COLO668 (cell line): Measurements from ENCODE around the gene FBXO17.

Experiments
- DNase-seq: peaks from one replicate; lab custom pipeline; 2025; ENCODE audit not compliant: unreplicated experiment; lab: John Stamatoyannopoulos, UW

Gene FBXO17

DNA sequence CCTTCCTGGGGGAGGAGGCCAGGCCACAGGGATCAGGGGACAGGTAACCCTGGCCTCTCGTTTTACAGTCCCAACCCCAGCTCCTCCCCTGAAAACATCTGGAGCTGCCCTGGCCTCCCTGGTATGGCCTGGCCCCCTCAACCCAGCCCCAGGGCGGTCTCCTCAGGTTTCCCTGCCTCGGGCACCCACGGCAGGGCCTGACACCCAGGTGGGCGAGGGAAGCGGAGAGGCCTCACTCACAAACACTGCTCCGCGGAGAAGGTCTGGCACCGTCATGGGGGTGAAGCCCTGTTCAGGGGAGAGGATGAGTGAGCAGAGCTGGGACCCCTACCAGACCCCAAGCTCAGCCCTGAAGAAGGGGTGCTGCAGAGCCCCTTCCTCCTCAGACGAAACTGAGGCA, 57.0 kb downstream of the FBXO17 start:
- DNase-seq = no peak

DNA sequence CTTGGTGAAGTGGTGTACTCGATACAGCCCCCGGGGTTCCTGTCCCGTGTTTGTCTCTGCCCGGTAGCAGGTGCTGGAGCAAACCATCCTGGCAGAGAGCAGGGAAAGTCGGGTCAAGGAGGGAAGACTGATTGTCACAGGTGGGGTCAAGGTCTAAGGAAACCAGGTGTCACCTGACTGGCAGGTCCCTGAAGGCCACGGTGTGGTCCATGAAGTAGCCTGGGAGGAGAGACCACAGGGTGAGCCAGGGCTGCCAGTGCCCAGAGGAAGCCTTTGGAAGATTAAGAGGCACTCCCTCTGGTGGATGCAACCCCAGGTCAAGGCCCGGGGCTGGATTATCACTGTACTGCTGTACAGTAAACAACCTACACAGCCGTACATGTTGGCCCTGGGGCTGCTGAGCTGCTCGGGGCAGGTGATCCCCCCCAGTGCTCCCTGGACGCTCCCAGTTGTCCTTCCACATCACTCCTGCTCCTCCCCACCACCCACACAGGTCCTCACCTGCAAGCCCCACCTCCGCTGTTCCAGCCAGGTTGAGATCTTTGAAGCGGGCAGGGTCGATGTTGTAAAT, 57.5 kb downstream of the FBXO17 start:
- DNase-seq = peak; percentile 14

DNA sequence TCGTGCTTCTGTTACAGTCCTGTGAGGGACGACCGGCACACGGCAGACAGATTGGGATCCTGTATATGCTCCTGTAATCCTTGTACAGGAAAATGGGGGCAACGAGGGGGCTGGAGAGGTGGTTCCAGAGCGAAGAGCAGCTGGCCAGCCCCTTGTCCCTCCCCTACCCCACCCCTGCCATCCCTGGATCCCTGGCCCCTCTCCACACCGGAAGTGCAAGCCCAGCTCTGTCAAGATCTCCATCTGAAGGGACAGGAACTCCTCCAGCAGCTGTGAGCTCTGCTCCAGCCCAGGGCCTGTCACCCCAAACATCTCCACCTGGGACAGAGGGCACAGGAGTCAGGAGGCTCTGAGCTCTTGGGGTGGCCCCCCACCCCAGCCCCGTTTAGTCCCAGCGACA, 58.0 kb downstream of the FBXO17 start:
- DNase-seq = no peak

DNA sequence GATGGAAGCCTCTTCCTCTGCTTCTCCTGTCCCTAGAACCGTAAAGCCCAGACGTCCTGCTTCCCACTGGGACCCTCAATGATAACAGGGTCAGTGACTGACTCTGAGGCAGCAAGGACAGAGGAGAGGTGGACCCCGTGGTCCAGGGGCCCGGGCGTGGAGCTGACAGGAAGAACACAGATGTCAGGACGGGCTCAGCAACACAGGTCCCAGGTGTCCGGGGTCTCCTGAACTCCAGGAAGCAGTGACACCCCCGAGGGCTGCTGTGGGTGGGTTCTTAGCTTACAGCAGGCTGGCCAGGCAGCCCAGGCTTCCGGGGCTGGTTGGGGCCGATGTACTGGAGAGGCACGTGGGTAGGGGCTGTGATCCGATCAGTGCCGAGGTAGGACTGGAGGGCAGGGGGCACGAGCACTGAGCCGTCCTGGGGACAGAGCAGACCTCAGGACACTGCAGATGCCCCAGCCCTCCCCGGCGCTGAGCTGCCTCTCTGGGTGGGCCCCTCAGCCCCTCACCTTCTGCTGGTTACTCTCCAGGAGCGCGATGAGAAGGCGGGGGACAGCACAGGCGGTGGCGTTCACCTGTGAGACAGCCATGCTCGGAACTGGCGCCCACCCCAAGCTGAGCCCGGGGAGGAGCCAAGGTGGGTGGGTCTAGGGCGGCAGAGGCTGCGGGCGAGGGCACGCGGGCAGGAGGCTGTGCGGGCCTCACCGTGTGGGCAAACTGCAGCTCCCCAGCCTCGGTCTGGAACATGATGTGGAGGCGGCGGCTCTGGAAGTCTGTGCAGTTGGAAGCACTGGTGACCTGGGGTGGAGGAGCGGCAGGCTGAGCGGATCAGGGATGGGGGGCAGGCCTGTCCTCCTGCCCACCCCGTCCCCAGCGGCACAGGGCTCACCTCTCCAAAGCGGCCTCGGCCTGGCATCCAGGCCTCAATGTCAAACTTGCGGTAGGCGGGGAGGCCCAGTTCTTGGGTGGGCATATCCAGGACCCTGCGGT, 59.9 kb downstream of the FBXO17 start:
- no peak for DNase-seq

DNA sequence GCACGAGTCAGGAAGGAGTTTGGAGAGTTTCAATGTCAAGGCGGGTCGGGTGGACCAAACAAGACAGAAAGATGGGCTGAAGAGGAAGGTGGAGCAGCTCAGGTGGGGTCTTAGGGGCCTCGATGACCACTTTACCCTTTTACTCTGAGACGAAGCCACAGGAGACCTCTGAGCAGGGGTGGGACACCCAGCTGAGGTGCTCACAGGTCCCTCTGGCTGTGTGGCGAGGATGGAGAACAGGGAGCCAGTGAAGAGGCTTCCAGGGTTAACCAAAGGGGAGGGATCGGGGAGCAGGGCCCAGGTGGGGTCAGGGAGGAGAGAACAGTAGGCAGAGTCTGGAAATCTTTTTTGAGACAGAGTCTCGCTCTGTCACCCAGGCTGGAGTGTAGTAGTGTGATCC, 61.6 kb downstream of the FBXO17 start:
- no peak for DNase-seq

DNA sequence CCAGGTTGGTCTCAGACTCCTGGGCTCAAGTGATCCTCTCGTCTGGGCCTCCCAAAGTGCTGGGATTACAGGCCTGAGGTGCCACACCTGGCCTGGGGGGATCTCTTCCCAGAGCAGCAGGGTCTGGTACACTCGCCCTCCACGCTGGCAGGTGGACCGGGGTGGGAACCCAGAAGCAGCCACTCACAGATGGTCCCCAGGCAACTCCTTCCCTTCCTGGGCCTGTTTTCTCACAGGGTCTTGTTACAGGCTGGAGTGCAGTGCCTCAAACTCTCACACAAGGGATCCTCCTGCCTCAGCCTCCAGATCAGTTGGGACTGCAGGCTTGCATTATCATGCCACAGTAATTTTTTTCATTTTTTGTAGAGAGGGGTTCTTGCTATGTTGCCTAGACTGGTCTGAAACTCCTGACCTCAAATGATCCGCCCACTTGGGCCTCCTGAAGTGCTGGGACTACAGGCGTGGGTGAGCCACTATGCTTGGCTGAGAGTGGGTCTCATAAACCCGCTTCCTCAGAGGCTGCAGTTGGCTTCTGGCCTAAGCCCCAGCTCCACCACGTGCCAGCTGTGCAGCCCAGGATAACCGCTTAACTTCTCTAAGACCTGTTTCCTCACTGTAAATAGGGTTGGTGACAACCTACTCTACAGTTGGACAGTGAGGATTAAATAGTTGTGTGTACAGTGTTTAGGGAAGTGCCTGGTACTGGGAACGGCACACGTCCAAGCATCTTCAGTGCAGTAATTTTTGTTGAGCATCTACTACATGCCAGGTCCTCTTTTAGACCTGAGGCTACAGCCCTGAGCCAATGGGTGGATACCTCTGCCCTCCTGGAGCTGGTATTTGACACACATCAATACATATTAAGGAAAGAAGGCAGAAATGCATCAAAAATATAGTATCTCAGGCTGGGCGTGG, 62.7 kb downstream of the FBXO17 start:
- DNase-seq = no peak

DNA sequence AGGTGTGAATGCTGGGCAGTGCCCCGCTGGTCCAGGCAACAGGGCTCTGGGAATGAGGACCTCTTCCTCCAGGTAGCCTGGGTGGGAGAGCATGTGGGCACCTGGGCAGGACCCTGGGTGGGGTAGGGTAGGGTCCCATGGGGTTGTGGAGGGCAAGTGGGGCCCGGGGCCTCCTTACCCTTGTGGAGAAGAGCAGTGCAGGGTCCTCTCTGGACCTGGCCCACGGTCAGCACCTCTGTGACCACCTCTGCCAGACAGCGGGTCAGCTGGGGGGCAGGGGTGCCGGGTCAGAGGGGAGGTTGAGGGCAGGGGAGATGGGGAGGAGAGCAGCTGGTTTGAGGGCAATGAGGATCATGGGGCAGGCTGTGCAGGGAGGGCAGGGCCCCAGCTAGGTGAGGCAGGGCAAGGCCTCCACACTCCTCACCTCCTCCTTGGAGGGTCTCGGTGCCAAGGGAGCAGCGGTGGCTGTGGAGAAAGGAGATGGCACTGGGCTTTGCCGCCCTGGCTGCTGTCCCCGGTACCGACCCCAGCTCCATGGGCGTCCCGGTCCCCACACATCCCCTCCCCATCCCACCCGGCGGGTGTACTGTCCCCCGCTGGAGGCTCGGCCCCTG, 64.0 kb downstream of the FBXO17 start:
- DNase-seq = no peak

DNA sequence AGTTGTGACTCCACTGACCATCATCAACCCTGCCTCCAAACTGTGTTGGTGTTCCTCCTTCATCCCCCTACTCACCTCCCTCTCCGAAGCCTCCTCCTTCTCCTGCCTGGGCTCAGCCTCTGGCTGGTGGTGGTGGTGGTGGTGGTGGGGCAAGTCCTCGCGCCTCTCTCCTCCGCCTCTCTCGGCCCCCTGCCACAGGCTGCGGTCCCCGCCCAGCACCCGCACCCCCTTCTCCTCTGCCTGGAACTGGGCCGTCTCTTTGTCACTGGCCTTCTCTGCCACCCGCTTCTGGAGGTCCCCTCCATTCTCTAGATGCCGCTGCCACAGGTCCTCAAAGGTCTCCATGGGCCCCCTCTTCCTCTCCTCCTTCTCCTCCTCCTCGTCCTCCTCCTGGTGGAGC, 65.1 kb downstream of the FBXO17 start:
- DNase-seq = no peak

DNA sequence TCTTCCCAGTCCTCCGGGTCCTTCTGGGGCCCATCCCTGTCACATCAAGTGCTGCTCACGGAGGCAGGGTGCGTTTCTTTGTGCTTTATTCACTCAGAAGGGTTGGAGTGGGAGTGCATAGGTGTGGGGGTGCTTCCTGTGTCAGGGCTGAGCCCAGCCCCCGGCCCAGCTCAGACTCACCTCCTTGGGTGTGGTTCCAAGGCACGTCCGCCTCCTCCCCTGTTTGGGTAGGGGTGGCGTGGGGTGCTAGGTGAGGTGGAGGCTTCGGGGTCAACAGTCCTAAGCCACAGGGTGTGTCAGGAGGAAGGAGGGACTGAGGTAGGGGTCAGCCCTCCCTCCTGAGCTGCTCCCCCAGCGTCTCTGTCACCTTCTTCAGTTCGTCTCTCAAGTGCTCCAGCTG, 66.6 kb downstream of the FBXO17 start:
- DNase-seq = no peak

DNA sequence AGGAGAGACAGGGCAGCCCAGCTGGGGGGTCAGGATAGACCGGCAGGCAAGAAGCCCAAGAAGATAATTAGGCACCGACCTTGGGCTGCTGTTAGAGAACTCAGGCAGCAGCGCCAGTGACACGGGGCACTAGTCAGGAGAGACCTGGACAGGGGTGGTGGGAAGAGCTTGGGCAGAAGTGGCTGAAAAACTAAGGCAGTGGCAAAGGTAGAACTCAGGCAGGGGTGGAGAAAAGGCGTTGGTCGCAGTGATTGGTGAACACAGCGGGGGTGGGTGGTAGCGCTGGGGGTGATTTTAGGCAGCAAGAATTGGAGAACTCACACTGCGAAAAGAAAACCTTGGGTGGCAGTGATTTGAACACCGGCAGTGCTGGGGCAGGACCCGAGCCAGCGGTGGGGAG, 67.9 kb downstream of the FBXO17 start:
- no peak for DNase-seq

DNA sequence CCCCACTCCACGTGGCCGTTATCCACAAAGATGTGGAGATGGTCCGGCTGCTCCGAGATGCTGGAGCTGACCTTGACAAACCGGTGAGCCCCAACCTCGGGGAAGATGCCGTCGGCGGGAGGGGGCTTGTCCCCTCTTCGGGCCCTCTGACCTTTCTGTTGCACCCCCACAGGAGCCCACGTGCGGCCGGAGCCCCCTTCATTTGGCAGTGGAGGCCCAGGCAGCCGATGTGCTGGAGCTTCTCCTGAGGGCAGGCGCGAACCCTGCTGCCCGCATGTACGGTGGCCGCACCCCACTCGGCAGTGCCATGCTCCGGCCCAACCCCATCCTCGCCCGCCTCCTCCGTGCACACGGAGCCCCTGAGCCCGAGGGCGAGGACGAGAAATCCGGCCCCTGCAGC, 68.3 kb downstream of the FBXO17 start:
- no peak for DNase-seq

DNA sequence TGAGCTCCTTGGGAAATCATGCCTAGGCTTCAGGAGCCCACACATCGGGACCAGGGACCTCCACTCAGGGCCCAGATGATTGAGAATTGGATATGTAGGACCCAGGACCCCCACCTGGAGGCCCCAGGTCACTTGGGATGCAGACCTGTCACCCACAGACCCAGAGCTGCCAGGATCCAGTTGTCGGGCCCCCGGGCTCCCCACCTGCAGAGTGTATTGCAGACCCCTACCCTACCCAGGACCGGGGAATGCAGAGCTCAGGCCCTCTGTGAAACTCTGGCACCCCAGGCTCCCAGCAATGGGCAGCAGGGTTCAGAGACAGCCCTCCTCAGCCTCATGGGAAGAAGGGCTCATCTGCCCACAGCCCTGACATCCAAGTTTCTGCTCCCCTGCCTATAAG, 69.9 kb downstream of the FBXO17 start:
- no peak for DNase-seq

DNA sequence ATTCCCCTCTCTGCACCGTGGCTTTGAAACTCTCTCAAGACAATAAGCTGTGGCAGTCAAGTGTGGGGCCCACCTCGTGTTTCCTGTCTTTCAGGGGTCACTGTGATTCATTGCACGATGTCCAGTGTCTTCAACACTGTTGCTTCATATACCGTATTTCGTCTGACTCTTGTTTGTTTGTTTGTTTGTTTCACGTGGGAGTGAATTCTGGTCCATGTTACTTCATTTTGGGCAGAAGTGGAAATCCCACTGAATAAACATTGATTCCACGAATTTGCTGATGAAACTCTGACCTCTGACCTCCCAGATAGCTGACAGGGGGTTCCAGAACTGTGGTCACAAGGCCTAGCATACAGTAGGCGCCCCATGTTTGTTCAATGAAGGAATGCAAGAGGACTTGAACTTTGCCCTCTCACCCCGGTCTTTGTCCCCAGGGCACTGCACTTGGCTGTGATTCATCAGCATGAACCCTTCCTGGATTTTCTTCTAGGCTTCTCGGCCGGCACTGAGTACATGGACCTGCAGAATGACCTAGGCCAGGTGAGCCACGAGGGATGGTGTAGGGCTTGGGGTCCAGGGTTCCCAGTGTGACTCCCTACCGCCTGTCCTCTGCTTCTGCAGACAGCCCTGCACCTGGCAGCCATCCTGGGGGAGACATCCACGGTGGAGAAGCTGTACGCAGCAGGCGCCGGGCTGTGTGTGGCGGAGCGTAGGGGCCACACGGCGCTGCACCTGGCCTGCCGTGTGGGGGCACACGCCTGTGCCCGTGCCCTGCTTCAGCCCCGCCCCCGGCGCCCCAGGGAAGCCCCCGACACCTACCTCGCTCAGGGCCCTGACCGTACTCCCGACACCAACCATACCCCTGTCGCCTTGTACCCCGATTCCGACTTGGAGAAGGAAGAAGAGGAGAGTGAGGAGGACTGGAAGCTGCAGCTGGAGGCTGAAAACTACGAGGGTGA, 70.7 kb downstream of the FBXO17 start:
- DNase-seq = no peak

DNA sequence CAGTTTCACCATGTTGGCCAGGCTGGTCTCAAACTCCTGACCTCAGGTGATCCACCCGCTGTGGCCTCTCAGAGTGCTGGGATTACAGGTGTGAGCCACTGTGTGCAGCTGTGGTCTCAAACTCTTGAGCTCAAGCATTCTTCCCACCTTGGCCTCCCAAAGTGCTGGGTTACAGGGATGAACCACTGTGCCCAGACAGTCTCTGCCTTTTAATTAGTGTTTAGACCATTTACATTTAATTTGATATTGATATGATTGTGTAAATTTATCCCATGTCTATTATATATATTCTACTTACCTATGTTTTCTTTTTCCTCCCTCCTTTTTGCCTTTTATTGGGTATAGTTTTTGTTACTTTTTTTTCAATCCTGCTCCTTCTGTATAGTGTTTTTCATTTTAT, 73.9 kb downstream of the FBXO17 start:
- no peak for DNase-seq

DNA sequence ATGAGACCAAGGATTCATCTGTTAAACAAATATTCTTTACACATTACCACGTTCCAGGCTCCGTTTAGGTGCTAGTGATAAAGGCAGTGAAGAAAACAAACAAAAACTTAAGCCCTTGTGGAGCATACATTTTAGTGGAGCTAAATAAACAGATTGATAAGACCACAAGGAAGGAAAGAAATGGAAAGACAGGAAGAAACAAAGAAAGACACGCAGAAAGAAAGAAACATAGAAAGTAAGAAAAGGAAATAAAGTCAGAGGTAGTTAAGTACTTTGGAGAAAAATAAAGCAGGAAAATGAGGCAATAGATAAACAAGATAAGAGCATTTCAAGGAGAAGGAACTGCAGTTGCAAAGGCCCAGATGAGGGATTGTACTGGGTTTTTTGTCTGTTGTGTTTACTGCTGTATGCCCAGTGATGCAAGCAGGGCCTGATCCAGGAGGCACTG, 74.8 kb downstream of the FBXO17 start:
- DNase-seq = no peak

DNA sequence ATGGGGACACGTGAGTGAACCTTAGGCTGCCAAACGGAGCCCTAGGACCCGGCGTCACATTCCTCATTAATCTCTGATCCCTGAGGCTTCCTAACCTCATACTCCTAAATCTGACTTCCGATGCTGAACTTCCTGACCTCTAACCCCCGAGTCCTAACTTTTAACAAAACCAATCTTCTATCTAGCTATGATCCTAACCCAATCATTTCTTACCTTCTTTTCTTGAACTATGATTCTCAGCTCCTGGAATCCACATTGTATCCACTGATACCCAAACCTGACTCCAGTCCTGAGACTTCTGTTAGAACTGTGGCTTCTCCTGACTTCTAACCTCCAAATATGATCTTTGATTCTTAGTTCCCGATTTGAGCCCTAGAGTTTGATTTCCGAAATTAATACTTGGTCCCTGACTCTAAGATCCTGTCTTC, 75.3 kb downstream of the FBXO17 start:
- no peak for DNase-seq

DNA sequence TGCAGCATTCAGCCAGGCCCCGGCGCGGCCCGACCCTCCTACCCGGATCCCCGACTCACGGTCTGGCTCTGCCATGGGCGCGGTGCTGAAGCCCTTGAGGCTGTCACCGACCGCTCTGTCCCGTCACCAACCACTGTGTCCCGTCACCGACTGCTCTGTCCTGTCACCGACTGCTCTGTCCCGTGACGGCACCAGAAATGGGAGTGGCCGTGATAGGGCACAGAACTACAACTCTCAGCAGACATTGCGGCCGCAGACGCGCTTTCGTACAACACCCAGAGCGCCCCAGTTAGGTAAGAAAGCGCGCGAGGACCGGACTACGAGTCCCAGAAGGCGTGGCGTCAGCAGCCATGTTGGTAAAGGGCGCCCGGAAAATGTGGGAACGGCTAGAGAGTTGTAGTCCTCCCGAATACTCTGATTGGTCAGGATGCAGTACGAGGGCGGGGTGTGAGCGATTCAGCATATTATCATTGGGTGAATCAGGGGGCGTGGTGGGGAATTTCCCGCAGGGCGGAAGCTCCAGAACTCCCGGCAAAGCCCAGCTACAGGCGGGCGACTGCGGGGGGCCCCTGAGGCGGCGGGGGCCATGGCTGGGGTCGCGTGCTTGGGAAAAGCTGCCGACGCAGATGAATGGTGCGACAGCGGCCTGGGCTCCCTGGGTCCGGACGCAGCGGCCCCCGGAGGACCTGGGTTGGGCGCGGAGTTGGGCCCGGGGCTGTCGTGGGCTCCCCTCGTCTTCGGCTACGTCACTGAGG, 75.9 kb downstream of the FBXO17 start, which contains the start of the genes NFKBIB and SIRT2:
Gene NFKBIB, plus strand, starts transcription at position 523 of the 755 bp plus-strand sequence. Its CDS starts 64 bp downstream, at position 587.
Gene SIRT2, minus strand, starts transcription at position 172 of the 755 bp plus-strand sequence. Its CDS starts 97 bp downstream, at position 75.
- peak; percentile 99 for DNase-seq

DNA sequence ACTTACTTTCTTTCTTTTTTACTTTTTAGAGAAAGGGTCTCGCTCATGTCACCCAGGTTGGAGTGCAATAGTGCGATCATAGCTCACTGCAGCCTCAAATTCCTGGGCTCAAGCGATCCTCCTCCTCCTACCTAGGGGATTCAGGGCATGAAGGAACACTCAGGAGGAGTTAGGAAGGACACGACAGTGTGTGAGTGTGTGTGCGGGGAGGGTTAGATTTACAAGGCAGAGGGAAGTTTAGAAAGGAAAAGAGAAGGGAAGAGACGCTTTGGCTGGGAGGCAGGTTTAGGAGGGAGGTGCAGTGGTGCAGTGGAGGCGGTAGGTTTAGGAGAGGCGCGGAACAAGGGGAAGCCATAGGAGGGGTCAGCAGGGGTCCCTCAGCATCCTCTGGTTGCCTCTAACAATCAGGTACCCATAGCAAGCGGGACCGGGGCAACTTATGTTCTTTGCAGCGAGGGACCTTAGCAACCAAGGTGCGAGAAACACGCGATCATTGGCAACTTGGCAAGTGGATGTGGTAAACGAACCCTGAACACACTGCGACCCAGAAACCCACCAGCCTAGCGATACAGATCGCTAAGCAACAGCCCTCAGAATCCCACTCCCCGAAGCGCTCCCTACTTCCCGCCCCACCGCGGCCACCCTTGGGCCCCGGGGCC, 76.6 kb downstream of the FBXO17 start:
- DNase-seq = no peak
